Measurements from ENCODE around the gene CCDC27.

DNA sequence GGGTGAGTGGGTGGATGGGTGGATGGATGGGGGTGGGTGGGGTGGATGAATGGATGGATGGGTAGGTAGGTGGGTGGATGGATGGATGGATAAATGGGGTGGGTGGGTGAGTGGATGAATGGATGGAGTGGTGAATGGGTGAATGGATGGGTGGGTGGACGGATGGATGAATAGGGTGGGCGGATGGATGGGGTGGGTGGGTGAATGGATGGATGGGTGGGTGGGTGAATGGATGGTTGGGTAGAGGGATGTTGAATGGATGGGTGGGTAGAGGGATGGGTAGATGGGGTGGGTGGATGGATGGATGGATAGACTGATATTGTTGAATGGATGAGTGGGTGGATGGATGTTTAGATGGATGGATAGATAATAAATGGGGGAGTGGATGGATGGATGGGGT lies 26.9 kb upstream of the CCDC27 start:
- TF ChIP-seq POLR2AphosphoS5 (IDR thresholded peaks at IDR 0.05) (no peak), CTCF (IDR thresholded peaks at IDR 0.05) (no peak), EP300 (IDR thresholded peaks at IDR 0.05) (no peak), POLR2A (IDR thresholded peaks at IDR 0.05) (no peak)
